ENCODE results near the gene ELANE. TPM values are rescaled to one million over a fixed set of nuclear protein-coding genes. Genes with fewer than 3 reads are reported as not detected.
"Not testable (repeated sequence)": the region's sequence is repeated elsewhere in the genome, so short reads cannot be mapped to it uniquely, and the experiment has no call there.

The ELANE gene
- total RNA-seq, 1 donor from 2014 or later = 0.81 TPM

GRCh38 chr19:842802-843179 lies 9.3 kb upstream of the ELANE start:
- DNase-seq (ENCODE audit: low spot score) = not testable (repeated sequence)

GRCh38 chr19:843180-843835 lies 8.8 kb upstream of the ELANE start:
- no peak for DNase-seq (ENCODE audit: low spot score)

GRCh38 chr19:843836-844545 lies 8.1 kb upstream of the ELANE start:
- DNase-seq (ENCODE audit: low spot score) = no peak

- DNase-seq (ENCODE audit: low spot score) = no peak
These were observed 7.5 kb upstream of the ELANE start for GRCh38 chr19:844546-844971.

- no peak for DNase-seq (ENCODE audit: low spot score)
These were observed 6.2 kb upstream of the ELANE start for GRCh38 chr19:845707-846521.

- no peak for DNase-seq (ENCODE audit: low spot score)
These were observed 3.6 kb upstream of the ELANE start for GRCh38 chr19:848386-848921.

GRCh38 chr19:849195-849594 lies 2.9 kb upstream of the ELANE start:
- DNase-seq (ENCODE audit: low spot score) = not testable (repeated sequence)

- peak; percentile 91 for DNase-seq (ENCODE audit: low spot score)
These were observed 1.7 kb upstream of the ELANE start for GRCh38 chr19:850221-850978.

GRCh38 chr19:850979-851335 lies 1.1 kb upstream of the ELANE start:
- no peak for DNase-seq (ENCODE audit: low spot score)

- DNase-seq (ENCODE audit: low spot score) = no peak
These were observed 997 bp downstream of the ELANE start for GRCh38 chr19:853014-853585.

- DNase-seq (ENCODE audit: low spot score) = not testable (repeated sequence)
These were observed 1.6 kb downstream of the ELANE start for GRCh38 chr19:853614-854220.

GRCh38 chr19:854549-854948 lies 2.4 kb downstream of the ELANE start:
- no peak for DNase-seq (ENCODE audit: low spot score)

- no peak for DNase-seq (ENCODE audit: low spot score)
These were observed 3.0 kb downstream of the ELANE start for GRCh38 chr19:855142-855541.

GRCh38 chr19:855566-856120 lies 3.5 kb downstream of the ELANE start:
- DNase-seq (ENCODE audit: low spot score) = no peak

- DNase-seq (ENCODE audit: low spot score) = no peak
These were observed 6.2 kb downstream of the ELANE start for GRCh38 chr19:858284-858683.

GRCh38 chr19:858868-859843 lies 7.1 kb downstream of the ELANE start, which contains the start of gene CFD:
Gene CFD (plus strand): TSS chr19:859664. CDS start chr19:859690, 26 bp downstream.
- no peak for DNase-seq (ENCODE audit: low spot score)

- no peak for DNase-seq (ENCODE audit: low spot score)
These were observed 9.1 kb downstream of the ELANE start for GRCh38 chr19:861141-861755.

GRCh38 chr19:861756-862580 lies 9.9 kb downstream of the ELANE start:
- no peak for DNase-seq (ENCODE audit: low spot score)
